HG03135 (cell line): Measurements from ENCODE around the gene ZNF792.
"Not testable (repeated sequence)": the region's sequence is repeated elsewhere in the genome, so short reads cannot be mapped to it uniquely, and the experiment has no call there.

Source experiments
- ATAC-seq: cut with Tn5 transposase; IDR thresholded peaks from one replicate; pipeline ENCODE4 v1.9.1; 2021; ENCODE audit warnings: mild to moderate bottlenecking, moderate library complexity; ENCODE audit not compliant: unreplicated experiment

The ZNF792 gene

DNA sequence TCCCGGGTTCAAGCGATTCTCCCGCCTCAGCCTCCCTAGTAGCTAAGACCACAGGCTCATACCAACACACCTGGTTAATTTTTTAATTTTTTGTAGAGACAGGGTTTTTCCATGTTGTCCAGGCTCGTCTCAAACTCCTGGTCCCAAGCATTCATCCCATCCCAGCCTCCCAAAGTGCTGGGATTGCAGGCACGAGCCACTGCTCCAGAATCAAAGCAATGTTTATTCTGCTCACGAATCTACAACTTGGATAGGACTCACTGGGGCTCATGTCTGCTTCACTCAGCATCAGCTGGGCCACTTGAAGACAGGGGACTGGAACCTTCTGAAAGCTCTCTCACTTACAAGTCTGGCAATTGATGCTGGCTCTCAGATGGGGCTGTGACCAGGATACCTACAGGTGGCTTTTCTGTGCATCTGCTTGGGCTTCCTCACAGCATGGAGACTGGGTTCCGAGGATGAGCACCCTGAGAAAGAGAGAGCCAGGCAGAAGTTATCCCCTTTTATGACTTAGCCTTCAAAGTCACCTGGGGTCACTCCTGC lies 8.2 kb upstream of the ZNF792 start:
- ATAC-seq, result no peak

GRCh38 chr19:34970185-34970780 lies 6.3 kb upstream of the ZNF792 start:
- not testable (repeated sequence) for ATAC-seq

GRCh38 chr19:34969721-34970120 lies 5.7 kb upstream of the ZNF792 start:
- ATAC-seq, result no peak

DNA sequence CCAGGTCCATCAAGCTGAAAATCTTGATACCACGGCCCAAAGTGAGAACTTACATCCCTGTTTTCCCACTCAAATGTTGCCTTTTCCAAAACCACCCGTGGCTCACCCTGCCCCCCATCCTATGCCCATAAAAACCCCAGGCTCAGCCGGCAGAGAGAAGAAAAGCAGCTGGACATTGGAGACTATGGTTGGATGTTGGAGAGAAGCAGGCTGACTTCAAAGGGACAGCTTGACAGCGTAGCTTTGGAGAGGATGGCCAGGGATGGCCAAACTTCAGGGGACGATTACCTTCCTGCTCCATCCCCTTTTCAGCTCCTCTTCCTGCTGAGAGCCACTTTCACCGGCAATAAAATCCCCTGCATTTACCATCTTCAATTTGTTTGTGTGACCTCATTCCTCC lies 3.5 kb upstream of the ZNF792 start:
- ATAC-seq, result no peak

- not testable (repeated sequence) for ATAC-seq
Observed at GRCh38 chr19:34965505-34965904, 1.5 kb upstream of the ZNF792 start.

GRCh38 chr19:34964598-34964997 lies 569 bp upstream of the ZNF792 start:
- ATAC-seq, result no peak

DNA sequence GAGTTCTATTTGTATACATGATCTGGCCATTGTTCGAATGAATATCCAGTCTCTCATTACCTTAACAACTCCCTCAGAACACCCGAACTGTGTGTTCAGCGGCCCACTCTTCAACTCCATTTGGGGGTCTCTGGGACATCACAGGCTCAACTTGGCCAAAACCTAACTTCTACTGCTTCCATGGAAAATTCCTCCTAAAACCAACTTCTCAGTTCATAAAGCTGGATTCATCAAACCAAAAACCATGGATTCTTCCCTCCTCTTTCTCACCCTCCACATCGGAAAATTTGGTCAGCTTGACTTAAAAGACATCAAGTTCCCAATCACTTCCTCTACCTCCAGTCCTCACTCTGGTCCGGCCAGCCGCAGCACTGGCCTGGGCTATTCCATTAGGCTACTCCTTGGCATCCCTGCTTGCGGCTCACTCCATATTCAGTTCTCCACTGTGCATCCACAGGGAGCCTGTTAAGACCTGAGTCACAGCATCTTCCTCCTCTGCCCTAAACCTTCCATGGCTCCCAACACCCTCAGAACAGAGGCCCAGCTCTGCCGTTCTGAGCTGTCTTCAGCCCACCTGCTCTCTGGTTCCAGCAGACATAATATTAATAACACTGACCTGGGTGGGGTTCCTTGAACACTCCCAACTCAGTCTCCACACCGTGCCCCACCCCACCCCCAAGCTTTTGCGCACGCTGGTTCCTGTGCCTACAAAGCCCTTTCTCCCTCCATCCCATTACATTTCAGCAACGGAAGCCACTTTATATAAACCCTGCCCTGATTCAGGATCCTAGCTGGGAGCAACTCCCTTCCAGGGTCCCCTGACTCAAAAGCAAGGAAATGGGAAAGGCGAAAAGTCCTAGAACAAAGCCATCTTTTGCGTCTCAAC lies 1.1 kb downstream of the ZNF792 start:
- no peak for ATAC-seq

GRCh38 chr19:34961775-34962686 lies 2.0 kb downstream of the ZNF792 start:
- no peak for ATAC-seq

DNA sequence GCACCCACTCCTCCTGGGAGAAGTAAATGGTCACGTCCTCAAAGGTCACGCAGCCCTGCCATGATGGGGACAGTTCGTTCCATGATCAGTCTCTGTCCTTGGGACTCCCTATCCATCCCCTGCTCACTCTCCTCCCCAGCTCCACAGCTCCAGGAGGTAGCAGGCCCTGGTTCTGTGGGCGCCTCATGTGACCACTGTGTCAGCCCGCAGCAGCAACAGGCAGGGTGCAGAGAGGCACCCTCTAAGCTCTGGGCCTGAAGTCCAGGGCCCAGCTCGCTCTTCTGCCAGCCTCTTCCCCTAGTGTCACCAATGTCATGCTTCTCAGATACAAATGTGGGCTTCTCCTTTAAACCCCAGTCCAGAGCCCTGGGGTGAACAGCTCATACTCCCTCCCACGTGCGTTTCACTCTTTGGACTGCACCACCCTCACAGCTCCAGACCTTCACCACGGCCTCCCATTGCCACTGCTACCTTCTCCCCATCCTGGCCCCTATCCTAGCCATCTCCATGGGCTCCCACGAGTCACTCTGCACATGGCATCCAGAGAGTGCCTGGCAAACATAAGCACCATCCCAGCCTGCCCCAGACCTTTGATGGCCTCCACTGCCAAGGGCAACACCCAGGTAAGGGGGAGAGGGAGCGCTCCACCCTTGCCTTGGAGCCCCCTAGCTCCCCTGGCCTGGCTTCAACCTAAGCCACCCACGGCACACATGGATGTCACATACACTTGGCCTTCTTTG lies 2.9 kb downstream of the ZNF792 start:
- no peak for ATAC-seq

DNA sequence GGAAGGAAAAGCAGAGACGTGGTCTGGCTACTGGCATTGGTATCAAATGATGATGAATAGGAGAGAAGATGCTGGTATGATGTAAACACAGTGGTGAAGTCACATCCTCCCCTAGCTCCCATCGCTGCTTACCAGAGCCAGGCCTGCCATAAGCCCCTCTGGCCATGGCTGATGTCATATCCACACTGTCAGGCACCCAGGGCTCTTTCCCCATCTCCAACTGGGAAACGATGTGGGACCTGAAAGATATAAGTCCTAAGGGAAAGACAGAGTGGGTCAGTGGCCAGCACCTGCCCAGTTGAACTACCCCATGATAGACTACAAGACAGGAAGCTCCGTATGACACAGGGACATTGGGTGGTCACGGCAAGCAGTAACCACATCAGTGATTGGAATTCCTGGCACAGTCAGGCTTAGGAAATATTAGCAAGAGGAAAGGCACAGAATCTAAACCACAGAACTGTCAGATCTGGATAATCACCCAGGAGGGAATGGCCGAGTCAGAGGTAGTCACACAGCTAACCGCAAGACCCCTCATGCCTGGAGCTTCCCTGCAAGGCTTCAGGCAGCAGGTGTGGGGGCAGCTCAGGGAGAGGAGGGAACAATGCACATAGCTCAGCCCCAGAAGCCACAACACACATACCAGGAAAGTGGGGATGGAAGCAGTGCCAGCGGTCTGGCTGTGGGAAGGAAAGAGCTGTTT lies 3.8 kb downstream of the ZNF792 start:
- no peak for ATAC-seq

GRCh38 chr19:34959021-34959420 lies 5.0 kb downstream of the ZNF792 start:
- no peak for ATAC-seq

- no peak for ATAC-seq
Observed at GRCh38 chr19:34957830-34958751, 5.9 kb downstream of the ZNF792 start.

DNA sequence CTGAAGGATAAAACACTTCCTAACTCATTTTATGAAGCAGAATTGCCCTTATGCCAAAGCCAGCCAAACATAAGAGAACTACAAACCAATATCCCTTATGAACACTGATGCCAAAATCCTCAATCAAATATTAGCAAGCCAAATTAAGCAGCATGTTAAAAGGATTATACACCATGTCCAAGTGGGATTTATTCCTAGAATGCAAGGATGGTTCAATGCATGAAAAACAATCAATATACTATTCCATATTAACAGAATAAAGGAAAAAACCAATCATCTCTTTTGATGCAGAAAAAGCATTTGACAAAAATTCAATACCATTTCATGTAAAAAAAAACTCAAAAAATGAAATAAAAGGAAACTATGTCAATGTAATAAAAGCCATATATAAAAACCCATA lies 10.9 kb downstream of the ZNF792 start:
- no peak for ATAC-seq

DNA sequence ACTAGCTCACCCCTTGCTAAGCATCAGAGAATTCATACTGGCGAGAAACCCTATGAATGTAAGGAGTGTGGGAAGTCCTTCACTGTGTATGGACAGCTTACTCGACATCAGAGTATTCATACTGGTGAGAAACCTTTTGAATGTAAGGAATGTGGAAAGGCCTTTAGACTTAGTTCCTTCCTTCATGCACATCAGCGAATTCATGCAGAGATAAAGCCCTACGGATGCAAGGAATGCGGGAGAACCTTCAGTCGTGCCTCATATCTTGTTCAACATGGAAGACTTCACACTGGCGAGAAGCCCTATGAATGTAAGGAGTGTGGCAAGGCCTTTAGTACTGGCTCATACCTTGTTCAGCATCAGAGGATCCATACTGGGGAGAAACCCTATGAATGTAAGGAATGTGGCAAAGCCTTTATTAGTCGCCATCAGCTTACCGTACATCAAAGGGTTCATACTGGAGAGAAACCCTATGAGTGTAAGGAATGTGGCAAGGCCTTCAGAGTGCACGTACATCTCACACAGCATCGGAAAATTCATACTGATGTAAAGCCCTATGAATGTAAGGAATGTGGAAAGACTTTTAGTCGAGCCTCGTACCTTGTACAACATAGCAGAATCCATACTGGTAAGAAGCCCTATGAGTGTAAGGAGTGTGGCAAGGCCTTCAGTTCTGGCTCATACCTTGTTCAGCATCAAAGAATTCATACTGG lies 20.0 kb downstream of the ZNF792 start:
- ATAC-seq, result no peak

- no peak for ATAC-seq
Observed at GRCh38 chr19:34938886-34939285, 25.1 kb downstream of the ZNF792 start.

- no peak for ATAC-seq
Observed at GRCh38 chr19:34936184-34936583, 27.8 kb downstream of the ZNF792 start.

DNA sequence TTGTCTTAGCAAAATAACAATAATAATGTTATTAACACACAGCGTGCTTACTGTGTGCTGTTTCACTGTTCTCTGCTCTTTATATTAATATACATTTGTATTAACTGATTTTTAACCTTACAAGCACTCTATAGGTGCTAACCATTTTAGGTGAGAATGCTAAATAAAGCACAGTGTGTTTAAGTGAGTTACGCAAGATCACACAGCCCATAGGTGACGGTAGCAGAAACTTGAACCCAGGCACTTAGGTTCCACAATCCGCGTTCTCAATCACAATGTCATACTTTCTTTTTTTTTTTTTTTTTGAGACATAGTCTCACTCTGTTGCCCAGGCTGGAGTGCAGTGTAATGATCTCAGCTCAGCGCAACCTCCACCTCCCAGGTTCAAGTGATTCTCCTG lies 31.5 kb downstream of the ZNF792 start:
- ATAC-seq, result no peak
